Activated T-cell treated with anti-CD3 and anti-CD28 coated beads, Interleukin-2, amount 50 U/mL, for 4 hours (primary cell): ENCODE data around the gene ANOS1. TPM values are rescaled to one million over a fixed set of nuclear protein-coding genes. Genes with fewer than 3 reads are reported as not detected.

ENCODE experiments used
- ATAC-seq, 2 donors: fragments of 200-7000 bp; cut with Tn5 transposase; one replicate each; pipeline ENCODE4 v1.10.0; 2021
- DNase-seq: peaks from one replicate; pipeline ENCODE4 v3.0.0-alpha.2; 2020
- H3K27me3 Mint-ChIP-seq: one replicate; pipeline ENCODE4 v1.8.0; 2021; ENCODE audit warnings: low read depth, mixed read lengths
- H3K36me3 Mint-ChIP-seq: one replicate; pipeline ENCODE4 v1.8.0; 2022; ENCODE audit warnings: mixed read lengths; ENCODE audit not compliant: insufficient read depth
- H3K4me1 Mint-ChIP-seq: one replicate; pipeline ENCODE4 v1.8.0; 2021; ENCODE audit warnings: low read depth, mixed read lengths
- H3K4me3 Mint-ChIP-seq: one replicate; pipeline ENCODE4 v1.8.0; 2021; ENCODE audit warnings: mild to moderate bottlenecking, moderate library complexity, mixed read lengths
- H3K9me3 Mint-ChIP-seq: one replicate; pipeline ENCODE4 v1.8.0; 2021; ENCODE audit warnings: mixed read lengths
- total RNA-seq, 3 donors: library from RNA; stranded (reverse); gene quantifications; one replicate each; pipeline ENCODE4 v1.2.1, GENCODE V29; 2021

Gene ANOS1
- total RNA-seq, 3 donors from 2014 or later: 0.05 to 0.08 TPM; not detected in 1

DNA sequence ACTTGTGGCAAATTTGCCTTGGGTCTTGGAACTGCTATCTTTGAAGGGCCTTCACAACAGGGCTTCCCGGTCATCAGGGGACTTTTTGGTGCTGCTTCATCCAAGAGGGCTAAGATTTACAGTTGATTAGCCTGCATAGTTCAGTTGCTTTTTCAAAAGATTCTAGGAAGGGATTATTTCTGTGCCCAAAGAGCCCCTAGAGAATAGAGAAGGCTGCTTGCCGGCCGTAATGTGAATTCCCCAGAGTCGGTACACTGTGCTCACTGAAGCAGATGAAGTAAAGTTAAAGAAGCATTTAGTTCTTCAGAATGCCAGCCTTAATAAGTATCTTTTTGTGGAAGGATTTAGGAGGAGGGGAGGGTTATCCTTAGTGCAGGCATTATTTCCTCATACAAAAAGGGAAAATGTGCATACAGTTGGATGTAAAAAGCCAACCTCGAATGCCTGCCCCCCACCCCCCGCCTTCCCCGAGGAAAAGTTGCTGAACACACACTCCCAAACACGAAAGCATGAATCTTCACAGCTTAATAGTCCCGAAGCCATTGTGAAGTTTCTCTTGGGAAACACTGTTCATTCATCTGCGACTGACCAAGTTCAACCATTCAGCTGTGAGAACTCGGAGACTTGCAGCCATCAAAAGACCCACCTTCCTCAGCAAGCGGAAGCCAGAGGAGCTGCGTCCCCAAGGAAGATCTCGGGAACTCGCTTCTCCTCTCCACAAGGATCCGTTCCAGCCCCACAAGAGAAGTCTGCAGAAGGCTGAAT lies 47.6 kb downstream of the ANOS1 start:
- H3K4me1 Mint-ChIP-seq: no peaks in the 10 kb centered on the region
- ATAC-seq (no peak), DNase-seq (no peak)
- H3K36me3 Mint-ChIP-seq: no peaks in the 10 kb centered on the region
- no peaks in the 10 kb centered on the region for H3K9me3 Mint-ChIP-seq
- no peak overlapping the region for H3K4me3 Mint-ChIP-seq
- no peaks in the 10 kb centered on the region for H3K27me3 Mint-ChIP-seq

- ATAC-seq (no peak), DNase-seq (no peak)
- H3K4me3 Mint-ChIP-seq: no peak overlapping the region
- H3K27me3 Mint-ChIP-seq: no peaks in the 10 kb centered on the region
- H3K4me1 Mint-ChIP-seq: no peaks in the 10 kb centered on the region
- no peaks in the 10 kb centered on the region for H3K9me3 Mint-ChIP-seq
- no peaks in the 10 kb centered on the region for H3K36me3 Mint-ChIP-seq
Observed at GRCh38 chrX:8683687-8684086, 48.2 kb downstream of the ANOS1 start.

DNA sequence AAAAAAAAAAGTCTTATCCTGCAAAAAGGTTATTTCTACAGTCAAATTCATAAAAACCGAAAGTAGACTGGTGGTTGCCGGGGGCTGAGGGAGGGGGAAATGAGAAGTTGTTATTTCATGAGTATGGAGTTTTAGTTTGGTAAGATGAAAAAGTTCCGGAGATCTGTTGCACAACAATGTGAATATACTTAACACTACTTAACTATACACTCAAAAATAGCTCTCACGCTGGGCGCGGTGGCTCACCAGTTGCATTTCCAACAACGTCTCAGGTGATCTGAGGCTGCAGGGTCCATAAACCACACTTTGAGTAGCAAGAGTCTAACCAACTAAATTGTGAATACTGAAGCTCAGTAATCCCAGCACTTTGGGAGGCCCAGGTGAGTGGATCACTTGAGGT lies 52.4 kb downstream of the ANOS1 start:
- H3K27me3 Mint-ChIP-seq: no peaks in the 10 kb centered on the region
- H3K36me3 Mint-ChIP-seq: no peaks in the 10 kb centered on the region
- DNase-seq: no peak
- ATAC-seq: no peak
- H3K4me1 Mint-ChIP-seq: no peaks in the 10 kb centered on the region
- no peaks in the 10 kb centered on the region for H3K9me3 Mint-ChIP-seq
- no peak overlapping the region for H3K4me3 Mint-ChIP-seq

DNA sequence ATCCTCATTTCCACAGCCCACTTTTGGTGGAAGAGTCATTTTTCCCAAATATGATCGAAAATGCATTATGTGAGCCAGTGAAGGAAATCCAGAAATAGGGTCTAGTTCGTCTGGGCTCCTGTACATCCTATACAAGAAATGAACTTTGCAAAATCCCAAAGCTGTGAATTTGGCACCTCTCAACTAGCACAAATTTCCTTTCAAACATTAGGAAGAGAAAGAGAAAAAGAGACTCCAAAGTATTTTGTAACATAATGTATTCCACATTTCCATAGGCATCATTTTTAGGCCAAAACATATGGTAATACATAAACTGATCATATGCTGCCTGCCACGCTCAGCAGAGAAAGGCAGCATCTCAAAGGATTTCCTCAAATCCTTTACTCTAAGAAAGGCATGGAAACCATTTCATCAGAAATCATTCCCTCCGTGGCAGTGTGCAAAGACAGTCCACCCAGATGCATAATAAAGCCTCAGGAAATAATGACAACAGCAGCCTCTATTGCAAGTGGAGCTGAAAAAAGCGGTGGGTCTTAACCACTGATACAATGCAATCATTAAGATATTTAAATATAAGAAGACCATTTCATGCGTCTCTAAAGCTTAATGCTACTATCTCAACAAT lies 56.8 kb downstream of the ANOS1 start:
- no peaks in the 10 kb centered on the region for H3K4me1 Mint-ChIP-seq
- no peak for DNase-seq
- H3K9me3 Mint-ChIP-seq: no peaks in the 10 kb centered on the region
- H3K36me3 Mint-ChIP-seq: no peaks in the 10 kb centered on the region
- H3K4me3 Mint-ChIP-seq: no peak overlapping the region
- no peaks in the 10 kb centered on the region for H3K27me3 Mint-ChIP-seq
- no peak for ATAC-seq

DNA sequence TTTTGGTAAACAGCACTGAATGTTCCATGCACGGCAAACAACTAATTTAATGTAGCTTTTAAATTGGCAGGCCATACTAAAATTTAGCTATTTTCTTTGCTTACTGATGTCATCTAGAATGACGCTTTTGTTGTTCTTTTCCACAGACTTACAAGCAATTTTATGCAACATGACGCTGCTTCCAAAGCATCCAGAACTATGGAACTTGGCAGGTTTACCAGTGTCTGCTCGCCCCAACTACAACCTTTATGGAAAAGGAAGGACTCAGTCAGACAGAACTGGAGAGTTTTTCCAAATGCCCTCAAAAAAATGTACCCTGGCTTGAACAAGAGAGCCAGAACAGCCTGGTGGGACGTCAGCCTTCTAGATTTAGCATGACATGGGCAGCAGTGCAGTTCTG lies 58.7 kb downstream of the ANOS1 start:
- H3K4me3 Mint-ChIP-seq: no peak overlapping the region
- no peaks in the 10 kb centered on the region for H3K9me3 Mint-ChIP-seq
- no peaks in the 10 kb centered on the region for H3K36me3 Mint-ChIP-seq
- ATAC-seq (no peak), DNase-seq (no peak)
- H3K4me1 Mint-ChIP-seq: no peaks in the 10 kb centered on the region
- H3K27me3 Mint-ChIP-seq: no peaks in the 10 kb centered on the region

DNA sequence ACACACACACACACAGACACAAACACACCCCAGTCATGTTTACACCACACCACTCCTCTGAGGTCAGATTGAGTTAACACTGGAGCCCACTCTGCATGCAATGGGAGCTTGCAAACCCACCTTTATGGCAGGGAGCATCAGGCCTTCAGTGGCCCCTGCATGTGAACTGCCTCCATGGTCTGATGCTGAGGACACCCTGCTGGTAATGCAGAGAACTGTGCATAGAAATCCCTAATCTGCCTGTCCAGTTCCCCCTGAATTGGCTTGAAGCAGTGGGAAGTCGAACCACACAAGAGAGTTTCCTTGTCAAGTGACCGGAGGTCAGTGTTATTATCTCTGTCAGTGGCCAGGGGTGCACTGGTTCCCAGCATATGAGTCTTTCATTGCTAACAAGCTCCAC lies 59.8 kb downstream of the ANOS1 start:
- Mint-ChIP-seq H3K27me3 (no peaks in the 10 kb centered on the region), H3K4me1 (no peaks in the 10 kb centered on the region), H3K36me3 (no peaks in the 10 kb centered on the region), H3K9me3 (no peaks in the 10 kb centered on the region), H3K4me3 (no peak overlapping the region)
- no peak for DNase-seq
- no peak for ATAC-seq

DNA sequence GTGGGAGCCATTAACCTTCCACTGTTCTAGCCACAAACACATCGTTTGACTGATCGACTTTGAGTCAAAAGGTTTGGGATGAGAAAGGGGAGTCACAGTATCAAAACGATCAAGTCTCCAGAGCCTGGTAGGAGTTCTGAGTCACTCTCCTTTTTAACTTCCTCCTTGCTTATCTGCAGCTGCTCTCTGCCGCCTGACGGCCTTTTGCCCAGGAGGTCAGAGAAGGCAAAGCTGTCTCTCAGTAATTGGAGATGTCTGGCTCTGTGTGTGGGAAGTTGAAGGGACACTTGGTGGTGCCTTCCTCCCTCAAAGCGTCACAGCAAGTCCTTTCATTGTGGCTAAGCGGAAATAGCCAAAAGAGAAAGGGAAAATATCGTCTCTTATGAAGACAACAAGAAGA lies 63.1 kb downstream of the ANOS1 start:
- H3K4me3 Mint-ChIP-seq: no peak overlapping the region
- ATAC-seq: no peak

GRCh38 chrX:8663325-8663724 lies 68.6 kb downstream of the ANOS1 start:
- Mint-ChIP-seq H3K9me3 (no peaks in the 10 kb centered on the region), H3K27me3 (no peaks in the 10 kb centered on the region), H3K4me1 (no peaks in the 10 kb centered on the region), H3K4me3 (no peak overlapping the region), H3K36me3 (no peaks in the 10 kb centered on the region)
- no peak for DNase-seq
- ATAC-seq: no peak

More for the DNA sequence above, 63.1 kb downstream of the ANOS1 start:
- Mint-ChIP-seq H3K4me1 (no peaks in the 10 kb centered on the region), H3K27me3 (no peaks in the 10 kb centered on the region), H3K9me3 (no peaks in the 10 kb centered on the region), H3K36me3 (no peaks in the 10 kb centered on the region)
- no peak for DNase-seq

GRCh38 chrX:8657883-8658282 lies 74.1 kb downstream of the ANOS1 start:
- H3K9me3 Mint-ChIP-seq: no peaks in the 10 kb centered on the region
- no peaks in the 10 kb centered on the region for H3K27me3 Mint-ChIP-seq
- H3K4me3 Mint-ChIP-seq: no peak overlapping the region
- H3K4me1 Mint-ChIP-seq: no peaks in the 10 kb centered on the region
- no peak for ATAC-seq
- no peak for DNase-seq
- H3K36me3 Mint-ChIP-seq: no peaks in the 10 kb centered on the region

DNA sequence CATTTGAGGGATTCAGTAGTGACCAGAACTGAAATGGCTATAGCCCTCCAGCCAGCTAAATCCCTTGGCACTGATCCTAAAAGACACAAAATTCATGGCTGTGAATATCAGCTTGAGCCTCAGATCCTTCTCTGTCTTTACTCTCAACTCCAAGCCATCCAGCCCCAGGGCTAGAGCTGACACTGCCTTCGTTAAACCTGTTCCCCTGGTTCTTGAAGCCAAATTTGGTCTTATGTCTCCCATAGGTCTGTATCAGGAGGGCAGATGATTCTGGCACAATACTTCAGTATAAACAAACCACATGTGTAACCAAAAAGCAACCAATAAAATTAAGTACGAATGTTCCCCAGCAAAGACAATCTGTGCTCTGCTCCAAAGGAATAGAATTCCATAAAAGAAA lies 78.0 kb downstream of the ANOS1 start:
- no peaks in the 10 kb centered on the region for H3K9me3 Mint-ChIP-seq
- ATAC-seq: no peak
- H3K4me1 Mint-ChIP-seq: no peaks in the 10 kb centered on the region

GRCh38 chrX:8649969-8650368 lies 82.0 kb downstream of the ANOS1 start:
- Mint-ChIP-seq H3K4me3 (no peak overlapping the region), H3K36me3 (no peaks in the 10 kb centered on the region), H3K9me3 (no peaks in the 10 kb centered on the region), H3K27me3 (no peaks in the 10 kb centered on the region), H3K4me1 (no peaks in the 10 kb centered on the region)
- ATAC-seq (no peak), DNase-seq (no peak)

More for the DNA sequence above, 78.0 kb downstream of the ANOS1 start:
- H3K4me3 Mint-ChIP-seq: no peak overlapping the region
- H3K36me3 Mint-ChIP-seq: no peaks in the 10 kb centered on the region
- no peak for DNase-seq
- no peaks in the 10 kb centered on the region for H3K27me3 Mint-ChIP-seq

- DNase-seq (no peak), ATAC-seq (no peak)
- Mint-ChIP-seq H3K9me3 (no peaks in the 10 kb centered on the region), H3K36me3 (no peaks in the 10 kb centered on the region), H3K27me3 (no peaks in the 10 kb centered on the region), H3K4me1 (no peaks in the 10 kb centered on the region), H3K4me3 (no peak overlapping the region)
Observed at GRCh38 chrX:8647176-8647575, 84.8 kb downstream of the ANOS1 start.

DNA sequence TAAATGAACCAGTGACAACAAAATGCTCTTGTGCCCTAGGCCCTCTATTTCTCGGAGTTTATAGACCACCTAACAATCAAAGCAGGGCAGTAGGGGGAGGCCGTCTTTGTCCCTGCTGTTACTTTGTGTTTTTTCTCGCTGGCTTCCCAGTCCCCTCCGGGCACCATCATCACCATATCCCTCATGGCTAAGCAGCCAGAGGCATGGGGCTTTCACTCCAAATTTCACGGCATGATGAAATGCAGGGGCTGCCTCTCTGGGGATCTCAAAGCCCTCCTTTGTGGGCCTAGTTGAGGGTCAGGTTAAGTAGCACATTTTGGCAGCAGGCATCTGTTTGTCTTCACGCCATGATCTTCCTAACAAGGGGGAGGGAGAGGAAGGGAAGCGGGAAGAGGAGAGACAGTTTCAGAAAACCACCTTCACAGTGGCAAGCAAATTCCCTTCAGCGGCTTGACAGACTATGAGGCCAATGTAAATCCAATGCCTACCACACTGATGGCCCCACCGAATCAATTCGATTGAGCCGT lies 91.9 kb downstream of the ANOS1 start:
- no peak for DNase-seq

GRCh38 chrX:8636497-8636896 lies 95.4 kb downstream of the ANOS1 start:
- Mint-ChIP-seq H3K9me3 (no peaks in the 10 kb centered on the region), H3K4me3 (no peak overlapping the region), H3K27me3 (peaks cover 2% of the 10 kb centered on the region), H3K4me1 (no peaks in the 10 kb centered on the region), H3K36me3 (no peaks in the 10 kb centered on the region)
- DNase-seq (no peak), ATAC-seq (no peak)

More for the DNA sequence above, 91.9 kb downstream of the ANOS1 start:
- Mint-ChIP-seq H3K4me3 (no peak overlapping the region), H3K4me1 (no peaks in the 10 kb centered on the region), H3K36me3 (no peaks in the 10 kb centered on the region), H3K27me3 (peaks cover 2% of the 10 kb centered on the region), H3K9me3 (no peaks in the 10 kb centered on the region)
- ATAC-seq: no peak

- no peaks in the 10 kb centered on the region for H3K9me3 Mint-ChIP-seq
- no peaks in the 10 kb centered on the region for H3K27me3 Mint-ChIP-seq
- H3K36me3 Mint-ChIP-seq: no peaks in the 10 kb centered on the region
- no peak for ATAC-seq
- no peak for DNase-seq
- H3K4me3 Mint-ChIP-seq: no peak overlapping the region
- no peaks in the 10 kb centered on the region for H3K4me1 Mint-ChIP-seq
Observed at GRCh38 chrX:8635812-8636211, 96.1 kb downstream of the ANOS1 start.
